Stimulated activated CD8-positive, alpha-beta memory T cell treated with anti-CD3 and anti-CD28 coated beads, Interleukin-4, amount 100 ng/mL, for 24 hours (primary cell): Measurements from ENCODE around the gene ADAMTS6.
"Not testable (repeated sequence)": the region's sequence is repeated elsewhere in the genome, so short reads cannot be mapped to it uniquely, and the experiment has no call there.

Source experiments
- DNase-seq: peaks from one replicate; pipeline ENCODE4 v3.0.0-alpha.2; 2020; ENCODE audit warnings: low read depth

Gene ADAMTS6

GRCh38 chr5:65197531-65198455 lies 283.9 kb downstream of the ADAMTS6 start:
- no peak for DNase-seq

DNA sequence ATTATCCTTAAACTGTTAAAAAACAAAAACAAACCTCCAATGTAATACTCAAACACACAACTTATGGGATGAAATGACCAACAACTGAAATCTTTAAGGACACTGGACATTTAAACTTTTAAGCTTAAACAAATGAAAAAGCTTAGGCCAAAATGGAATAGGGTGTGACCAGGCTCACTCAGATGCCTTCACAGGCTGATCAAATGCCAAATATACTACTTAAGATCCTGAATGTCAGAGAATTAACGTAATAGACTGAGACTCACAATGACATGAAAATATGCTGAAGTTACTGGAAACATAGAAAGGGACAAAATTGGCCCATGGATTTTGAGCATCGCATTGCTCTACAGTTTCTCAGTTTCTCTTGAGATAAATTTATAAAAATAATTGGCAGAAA lies 286.8 kb downstream of the ADAMTS6 start:
- no peak for DNase-seq

- DNase-seq: no peak
Measured at GRCh38 chr5:65192331-65192730, 289.4 kb downstream of the ADAMTS6 start.

DNA sequence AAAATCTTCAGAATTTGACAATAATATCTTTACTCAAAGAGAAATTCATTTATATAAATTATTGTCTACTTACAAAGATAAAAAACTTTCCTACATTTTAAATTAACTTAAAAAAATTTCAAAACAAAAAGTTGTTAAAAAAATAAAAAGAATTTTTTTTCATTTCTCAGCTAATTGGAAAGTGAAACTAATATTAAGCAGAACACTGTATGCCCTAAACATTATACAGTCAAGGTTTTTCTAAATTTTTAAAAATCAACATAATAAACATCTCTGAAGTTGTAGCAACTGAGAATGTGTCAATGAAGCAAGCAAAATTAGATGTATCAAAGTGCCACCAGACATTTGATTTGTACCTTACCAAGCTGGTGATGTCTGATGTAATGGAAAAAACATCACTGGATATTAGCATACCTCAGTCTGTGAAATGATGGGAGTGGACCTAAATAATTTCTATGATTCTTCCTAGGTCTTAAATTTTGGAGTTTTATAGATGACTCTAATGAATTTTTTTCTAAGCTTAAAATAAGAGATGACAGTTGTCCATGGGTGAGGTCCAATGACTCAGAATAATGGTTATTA lies 290.1 kb downstream of the ADAMTS6 start:
- no peak for DNase-seq

DNA sequence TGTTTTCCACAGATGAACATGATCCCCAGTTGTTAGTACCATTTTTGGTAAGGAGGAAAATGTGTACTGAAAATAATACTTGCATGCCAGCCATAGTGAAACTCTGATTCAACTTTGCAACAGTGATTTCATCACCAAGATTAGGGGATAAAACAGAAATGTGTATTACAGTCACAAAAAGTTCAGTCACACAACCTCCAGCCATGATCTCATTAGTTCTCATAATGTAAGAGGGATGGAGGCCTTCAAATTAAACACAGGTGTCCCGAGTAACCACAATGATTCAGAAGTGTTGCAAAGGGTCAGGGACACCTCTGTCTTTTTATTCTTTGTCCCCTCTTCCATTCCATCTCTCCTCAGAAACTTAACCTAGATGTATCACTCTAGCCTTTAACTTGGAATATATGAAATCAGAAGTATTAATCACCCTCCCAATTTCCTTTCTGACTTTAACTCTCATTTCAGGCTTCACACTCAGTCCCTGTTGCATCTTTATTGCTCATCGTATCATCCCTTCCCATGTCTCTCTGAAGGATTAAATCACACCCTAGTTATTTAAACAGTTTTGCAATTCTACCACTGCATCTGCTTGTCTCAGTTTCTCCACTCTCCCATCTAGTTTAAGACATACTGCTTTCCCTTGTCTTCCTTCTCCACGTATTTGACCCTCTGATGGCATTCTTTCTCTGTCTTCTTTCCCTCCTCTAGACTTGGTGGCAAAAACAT lies 291.2 kb downstream of the ADAMTS6 start:
- no peak for DNase-seq

GRCh38 chr5:65186646-65187227 lies 295.0 kb downstream of the ADAMTS6 start:
- DNase-seq: no peak

GRCh38 chr5:65185468-65185867 lies 296.3 kb downstream of the ADAMTS6 start:
- DNase-seq: no peak

- DNase-seq: no peak
Measured at GRCh38 chr5:65184780-65185179, 296.9 kb downstream of the ADAMTS6 start.

DNA sequence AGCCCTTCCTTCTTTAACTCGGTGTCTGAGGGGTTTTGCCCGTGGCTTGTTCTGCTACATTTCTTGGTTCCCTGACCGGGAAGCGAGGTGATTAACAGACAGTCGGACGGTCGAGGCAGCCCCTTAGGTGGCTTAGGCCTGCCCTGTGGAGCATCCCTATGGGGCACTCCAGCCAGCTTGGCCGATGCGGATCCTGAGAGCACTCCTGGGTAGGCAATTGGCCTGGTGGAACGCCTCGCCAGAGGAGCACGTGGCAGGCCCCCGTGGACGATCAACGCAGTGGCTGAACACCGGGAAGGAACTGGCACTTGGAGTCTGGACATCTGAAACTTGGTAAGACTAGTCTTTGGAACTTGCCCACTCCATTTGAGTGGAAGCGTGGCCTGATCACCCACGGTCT lies 307.5 kb downstream of the ADAMTS6 start:
- DNase-seq: not testable (repeated sequence)

GRCh38 chr5:65173130-65173525 lies 308.6 kb downstream of the ADAMTS6 start:
- DNase-seq: no peak

GRCh38 chr5:65172486-65173129 lies 309.1 kb downstream of the ADAMTS6 start:
- peak; percentile 28 for DNase-seq

- DNase-seq: no peak
Measured at GRCh38 chr5:65171645-65172044, 310.1 kb downstream of the ADAMTS6 start.

DNA sequence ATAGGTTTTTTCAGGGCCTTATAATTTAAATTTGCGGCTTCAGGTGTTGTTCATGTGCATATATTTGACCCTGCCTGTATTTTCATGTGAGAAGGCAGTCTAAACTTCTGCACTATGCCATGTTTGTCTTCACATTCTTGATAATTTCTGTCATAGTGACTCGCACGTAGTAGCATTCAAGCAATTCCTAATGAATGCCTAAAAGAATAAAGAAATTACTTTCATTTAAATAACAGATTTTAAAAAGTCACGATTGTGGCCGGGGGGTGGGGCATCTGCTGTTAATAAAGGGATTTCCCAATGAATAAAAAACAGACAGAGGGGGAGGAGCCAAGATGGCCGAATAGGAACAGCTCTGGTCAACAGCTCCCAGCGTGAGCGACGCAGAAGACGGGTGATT lies 318.0 kb downstream of the ADAMTS6 start:
- DNase-seq: no peak

DNA sequence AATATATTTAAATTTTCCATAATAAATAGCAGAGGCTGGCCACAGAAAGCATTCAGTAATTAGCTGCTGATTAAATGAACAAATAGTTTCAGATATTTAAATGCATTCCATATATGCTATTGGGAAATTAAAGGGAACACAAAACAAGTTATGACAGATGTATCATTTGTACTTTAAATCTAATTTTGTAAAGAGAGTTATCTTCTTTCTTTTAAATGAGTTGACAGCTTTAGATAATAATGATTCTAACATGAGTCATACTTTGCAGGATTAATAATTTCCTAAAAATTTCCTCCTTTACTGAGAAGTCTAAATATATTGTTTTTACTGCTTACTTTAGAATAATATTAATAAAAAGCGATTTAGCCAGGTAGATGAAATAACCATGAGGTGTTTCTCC lies 320.1 kb downstream of the ADAMTS6 start:
- no peak for DNase-seq

DNA sequence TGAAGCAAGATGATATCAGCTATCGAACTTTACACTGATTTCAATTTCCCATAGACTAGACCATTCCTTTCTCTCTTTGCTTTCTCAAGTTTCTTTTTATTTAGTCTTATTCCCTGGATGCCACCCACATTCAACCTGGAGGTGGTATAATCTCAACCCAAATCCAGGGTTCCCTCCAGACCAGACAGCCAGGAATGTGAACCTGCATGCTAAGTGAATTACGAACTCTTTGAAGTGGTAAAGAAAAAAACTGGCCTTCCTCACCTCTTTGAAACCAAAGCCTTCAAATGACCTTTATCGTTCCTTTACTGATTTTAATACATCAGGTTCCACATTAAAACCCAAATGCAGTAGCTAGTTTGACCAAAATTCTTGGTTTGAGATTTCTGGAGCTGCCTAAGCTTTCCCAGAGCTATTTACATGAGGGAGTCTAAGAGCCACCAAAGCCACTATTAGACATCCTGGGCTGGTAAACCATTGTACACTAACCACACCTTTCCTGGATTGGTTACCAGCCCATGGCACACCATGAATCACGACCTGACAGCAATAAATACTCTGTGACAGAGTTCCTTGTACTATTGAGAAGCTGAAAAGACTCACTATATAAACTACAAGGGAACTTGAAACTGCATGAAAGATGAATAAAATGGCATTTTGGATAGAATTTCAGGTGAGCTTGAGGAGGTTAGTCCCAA lies 323.7 kb downstream of the ADAMTS6 start:
- no peak for DNase-seq

DNA sequence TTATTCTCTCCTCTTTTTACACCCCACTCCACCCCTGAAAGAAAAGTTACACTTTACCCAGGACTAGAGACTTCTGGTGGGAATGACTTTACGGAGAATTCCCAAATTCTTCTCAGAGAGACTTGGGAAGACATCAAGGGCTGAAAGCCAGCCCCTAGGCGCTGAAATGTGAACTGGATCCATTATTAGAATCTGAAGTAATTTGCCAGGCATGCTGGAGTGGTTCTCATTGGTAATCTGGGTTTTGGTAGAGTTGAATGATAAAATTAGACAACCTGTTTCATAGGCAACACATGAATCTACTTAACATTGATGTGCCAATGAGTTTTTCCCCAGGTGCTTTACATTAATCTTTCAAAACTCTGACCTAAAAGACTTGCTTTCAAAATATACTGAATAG lies 324.8 kb downstream of the ADAMTS6 start:
- no peak for DNase-seq

GRCh38 chr5:65152131-65152530 lies 329.6 kb downstream of the ADAMTS6 start:
- DNase-seq: no peak

- DNase-seq: no peak
Measured at GRCh38 chr5:65151614-65152013, 330.1 kb downstream of the ADAMTS6 start.

DNA sequence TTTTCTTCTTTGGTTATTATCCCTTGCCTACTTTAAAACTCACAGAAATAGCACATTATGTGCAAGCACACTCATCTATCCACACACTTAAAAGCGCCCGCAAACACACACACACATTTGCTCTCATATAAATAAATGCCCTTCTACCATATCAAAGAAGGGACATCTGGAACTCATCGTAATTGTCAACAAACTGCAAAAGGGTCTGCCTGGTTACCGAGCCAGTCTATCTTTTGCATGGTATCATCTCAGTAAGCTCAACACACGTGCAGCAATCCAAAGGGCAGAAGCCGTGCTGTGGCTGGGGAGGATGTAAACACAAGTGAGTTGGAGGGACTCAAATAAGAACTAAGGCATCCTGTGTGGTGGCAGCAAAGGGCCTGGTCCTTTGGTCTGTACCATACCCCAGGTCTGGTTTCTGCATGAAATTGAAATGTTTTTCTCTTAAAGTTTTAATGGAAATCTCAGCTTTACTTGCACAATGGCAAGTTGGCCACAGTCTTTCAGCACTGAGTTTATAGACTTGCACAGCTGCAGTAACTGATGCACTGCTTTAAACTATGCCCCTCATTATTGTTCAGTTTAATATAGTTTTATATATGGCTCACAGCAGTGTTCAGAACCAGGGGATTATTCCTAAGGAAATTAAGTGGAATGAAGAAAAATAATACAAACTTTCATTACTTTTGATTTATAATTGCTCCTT lies 331.0 kb downstream of the ADAMTS6 start:
- no peak for DNase-seq

DNA sequence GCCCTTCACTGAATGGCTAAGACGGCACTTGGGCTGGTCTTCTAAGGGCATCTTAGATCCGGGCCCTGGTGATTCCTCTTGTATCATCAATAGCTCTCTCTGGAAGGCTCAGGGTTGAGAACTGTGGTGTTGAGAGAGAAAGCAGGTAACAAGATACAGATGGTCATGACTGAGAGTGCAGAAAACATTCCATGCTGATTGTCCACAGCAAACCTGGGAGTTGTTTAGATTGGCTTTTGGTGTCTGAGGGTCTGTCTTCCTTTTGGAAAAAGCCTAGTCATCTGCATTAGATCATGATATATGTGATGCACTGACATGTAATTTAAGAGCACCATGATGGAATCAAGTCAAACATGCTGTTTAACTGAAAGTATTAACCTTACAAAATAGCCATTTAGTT lies 331.9 kb downstream of the ADAMTS6 start:
- DNase-seq: no peak
